ENCODE measurements around the gene GNAT3.
A peak's percentile ranks its signal among the peaks of the same experiment; 100 is the strongest.

GNAT3 gene

DNA sequence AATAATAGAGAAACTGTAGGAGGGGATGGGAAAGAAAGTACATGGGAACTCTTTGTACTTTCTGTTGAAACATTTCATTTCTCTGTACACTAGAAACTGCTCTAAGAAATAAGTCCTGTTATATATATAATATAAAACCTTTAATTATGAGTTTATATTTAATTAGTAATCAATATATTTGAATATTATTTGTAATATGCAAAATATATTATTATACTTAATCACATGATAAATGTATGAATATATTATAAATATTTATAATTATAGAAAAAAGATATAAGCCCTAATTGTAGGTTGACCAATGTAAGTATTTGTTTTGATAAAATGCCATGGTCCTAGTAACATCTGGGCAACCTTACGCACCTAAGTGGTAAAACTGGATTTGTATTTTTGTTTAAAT, 51.0 kb downstream of the GNAT3 start:
- no peak for DNase-seq

- no peak for DNase-seq
Measured at GRCh38 chr7:80459776-80460510, 51.9 kb downstream of the GNAT3 start.

DNA sequence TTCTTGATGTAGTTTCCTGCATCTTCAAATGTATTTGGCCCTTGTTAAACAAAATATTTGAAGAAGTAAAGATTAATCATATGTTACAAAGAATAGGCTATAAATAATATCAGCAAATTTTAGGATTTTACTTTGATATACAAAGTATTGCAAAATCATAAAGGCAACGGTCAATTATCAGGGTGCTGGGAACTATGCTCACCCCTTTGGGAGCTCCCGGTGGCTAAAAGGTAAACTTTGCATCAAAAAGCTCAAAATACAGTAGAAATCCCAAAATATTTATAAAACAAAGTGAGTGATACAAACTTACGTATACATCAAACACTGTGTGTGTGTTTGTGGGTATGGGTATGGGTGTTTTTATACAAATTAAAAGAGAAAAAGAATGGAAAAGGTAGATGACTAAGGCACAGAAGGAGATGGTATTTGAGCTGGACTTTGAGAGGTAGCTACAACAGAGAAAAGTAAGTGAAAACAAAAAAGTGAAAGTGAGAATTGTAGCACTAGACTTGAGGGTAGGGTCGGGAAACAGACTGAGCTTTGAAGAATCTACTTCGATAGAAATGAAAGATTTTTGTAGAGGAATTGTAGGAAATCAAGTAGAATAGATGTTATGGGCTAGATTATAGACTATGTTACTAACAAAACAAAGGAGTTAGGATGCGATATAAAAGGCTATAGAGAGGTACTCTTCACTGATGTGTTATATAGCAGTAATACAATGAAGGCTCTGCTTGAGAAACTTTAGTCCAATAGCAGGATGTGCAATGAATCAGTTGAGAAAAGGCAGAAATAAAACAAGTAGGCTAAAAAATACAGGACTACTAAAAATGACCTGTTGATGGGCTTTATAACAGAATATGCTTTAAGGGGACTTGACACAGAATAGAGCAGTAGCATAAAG, 52.8 kb downstream of the GNAT3 start:
- DNase-seq, result no peak

- DNase-seq, result peak; percentile 31
Measured at GRCh38 chr7:80453699-80454340, 58.0 kb downstream of the GNAT3 start.

DNA sequence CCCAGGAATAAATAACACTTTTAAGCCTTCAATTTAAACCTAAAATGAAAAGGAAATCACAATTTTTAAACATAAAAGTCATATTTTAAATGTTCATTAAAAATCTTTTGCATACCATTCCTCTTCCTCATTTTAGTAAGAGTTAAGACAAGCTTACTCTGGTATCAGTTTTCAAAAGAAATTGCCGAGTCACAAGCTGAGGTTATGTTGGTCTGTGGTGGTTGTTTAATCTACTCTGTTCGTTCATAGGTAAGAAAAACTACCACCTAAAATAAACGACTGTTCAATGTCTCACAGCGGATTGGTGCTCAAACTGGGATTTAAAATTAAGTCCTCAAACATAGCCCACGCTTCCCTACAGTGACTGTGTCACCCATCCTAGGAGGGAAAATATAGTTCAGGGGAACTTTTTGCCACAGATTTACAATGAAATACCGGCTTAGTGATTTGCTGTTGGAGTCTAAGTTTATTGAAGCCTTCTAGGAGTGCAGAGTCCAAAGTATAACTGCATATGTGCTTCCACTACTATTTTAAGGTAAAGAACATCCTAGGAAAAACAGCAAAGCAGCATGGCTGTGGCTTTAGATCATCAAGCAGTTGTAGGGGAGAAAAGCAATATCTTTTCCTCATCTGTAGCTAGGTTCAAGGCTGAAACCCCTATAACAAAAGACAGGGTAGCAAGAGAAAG, 61.1 kb downstream of the GNAT3 start:
- no peak for DNase-seq

DNA sequence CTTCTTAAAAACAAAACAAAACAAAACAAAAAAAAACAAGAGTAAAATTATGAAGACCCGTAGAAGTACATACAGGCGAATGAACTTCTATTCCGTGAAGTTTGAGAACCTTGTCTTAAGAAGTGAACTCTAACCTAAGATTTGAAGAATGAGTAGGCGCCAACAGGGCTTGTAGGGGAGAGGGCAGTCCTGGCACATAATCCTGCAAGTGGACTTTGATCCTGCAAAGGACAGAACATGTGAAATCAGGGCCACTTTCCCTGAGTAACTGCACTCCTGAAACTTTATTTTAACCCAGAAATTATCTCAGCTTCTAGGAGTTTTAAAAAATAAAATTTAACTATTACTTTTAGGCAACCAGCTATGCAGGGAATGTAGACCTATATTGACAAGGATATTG, 62.0 kb downstream of the GNAT3 start:
- DNase-seq, result no peak

DNA sequence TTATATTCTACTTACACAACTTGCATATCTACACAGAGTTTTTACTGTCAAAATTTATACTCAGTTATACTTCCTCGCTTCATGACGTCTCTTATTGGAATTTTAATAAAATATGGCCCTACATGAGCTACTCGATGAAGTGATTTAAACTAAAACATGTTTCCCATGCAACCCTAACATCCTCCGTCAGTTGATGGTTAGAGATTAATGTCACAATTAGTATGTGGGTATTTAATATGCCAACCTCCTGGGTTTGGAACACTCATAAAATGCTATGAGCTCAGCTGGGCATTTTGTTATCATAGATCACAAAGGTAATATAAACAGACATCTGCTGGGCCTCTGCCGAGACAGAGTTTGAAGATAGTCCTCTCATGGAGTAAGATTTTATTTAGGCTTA, 66.5 kb downstream of the GNAT3 start:
- no peak for DNase-seq

DNA sequence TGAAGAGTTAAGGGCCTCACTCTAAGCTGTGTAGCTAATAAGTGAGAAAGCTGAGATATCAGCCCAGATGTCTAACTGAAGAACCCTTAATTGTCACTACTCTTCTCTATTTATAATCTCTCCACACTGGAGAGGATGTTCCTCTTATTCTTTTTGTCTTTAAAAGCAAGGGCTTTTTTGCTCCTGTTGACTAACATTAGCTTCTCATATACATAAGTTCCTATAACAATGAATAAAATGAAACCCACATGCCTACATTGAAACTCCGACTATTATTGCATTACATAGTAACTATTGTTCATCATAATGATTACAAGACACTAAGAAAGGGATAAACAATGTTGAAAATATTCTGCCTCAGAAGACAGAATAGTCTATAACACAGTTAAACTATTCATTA, 67.1 kb downstream of the GNAT3 start:
- DNase-seq, result no peak

- no peak for DNase-seq
Measured at GRCh38 chr7:80443325-80443724, 68.5 kb downstream of the GNAT3 start.

DNA sequence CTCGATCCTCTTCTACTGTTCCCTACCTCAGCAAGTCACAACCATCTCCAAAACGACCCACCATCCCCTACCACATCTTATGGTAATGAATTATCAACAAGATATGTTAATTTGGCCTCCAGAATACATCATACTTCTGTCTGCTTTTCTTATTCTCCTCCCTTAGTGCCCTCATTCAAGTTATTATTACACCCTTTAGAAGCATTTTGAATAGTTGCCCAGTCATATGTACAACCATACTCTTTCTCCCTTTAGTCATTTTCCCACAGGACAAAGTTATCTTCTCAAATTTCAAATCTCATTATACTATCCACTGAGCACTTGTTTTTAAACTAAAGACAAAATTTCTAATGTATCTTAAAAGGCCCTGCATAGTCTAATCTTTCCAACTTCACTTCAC, 71.0 kb downstream of the GNAT3 start:
- no peak for DNase-seq

GRCh38 chr7:80439894-80440821, 71.7 kb downstream of the GNAT3 start:
- DNase-seq, result peak; percentile 20

DNA sequence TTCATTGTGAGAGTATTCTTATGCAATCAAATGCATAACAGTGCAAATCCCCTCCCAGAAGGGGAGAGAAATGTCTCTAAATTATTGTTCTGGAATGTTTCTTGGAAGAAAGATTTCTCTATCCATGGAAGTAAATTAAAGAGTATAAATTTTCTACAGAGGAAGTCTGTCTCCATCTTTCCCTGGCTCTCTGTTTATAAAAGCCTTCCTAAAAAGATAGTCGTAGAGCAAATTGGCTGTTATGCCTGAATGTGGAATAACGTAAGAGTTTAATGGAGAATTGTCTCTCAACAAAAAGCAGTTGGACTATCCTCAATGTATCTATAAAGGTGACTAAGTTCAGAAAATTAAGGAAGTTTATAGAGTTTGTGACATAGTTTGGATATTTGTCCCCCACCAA, 76.3 kb downstream of the GNAT3 start:
- DNase-seq, result no peak

DNA sequence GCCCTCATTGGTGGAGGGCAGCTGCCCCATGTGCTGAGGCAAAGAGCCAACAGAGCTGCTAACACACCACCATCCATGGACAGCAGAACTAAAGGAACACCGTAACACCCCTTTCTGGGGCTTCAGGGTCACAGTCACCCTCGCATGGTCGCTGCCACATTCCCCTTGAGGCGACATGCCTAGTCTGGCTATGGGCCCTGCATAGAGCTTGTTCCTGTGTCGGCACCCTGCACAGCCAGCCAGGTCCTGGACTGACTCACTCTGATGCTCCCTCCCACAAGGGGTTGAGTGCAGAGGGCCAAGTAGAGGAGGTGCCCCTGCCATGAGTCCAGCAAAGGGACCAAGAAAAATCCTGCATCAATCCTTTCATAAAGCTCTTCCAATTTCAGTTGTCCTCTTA, 77.8 kb downstream of the GNAT3 start:
- no peak for DNase-seq

DNA sequence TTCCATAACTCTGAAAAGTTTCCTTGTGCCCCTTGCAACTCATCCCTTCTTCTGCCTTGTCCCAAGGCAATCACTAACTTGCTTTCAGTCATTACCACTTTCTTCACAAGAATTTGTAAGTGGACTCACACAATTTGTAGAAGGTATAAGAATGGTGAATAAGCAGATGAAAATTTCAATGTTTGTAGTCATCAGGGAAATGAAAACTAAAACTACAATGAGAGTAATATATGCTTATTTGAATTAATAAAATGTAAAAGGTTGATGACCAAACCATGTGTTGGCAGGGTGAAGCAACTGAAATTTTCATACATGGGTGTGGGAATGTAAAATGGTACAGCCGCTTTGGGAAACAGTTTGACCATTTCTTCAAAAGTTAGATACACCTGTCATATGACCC, 79.7 kb downstream of the GNAT3 start:
- no peak for DNase-seq

DNA sequence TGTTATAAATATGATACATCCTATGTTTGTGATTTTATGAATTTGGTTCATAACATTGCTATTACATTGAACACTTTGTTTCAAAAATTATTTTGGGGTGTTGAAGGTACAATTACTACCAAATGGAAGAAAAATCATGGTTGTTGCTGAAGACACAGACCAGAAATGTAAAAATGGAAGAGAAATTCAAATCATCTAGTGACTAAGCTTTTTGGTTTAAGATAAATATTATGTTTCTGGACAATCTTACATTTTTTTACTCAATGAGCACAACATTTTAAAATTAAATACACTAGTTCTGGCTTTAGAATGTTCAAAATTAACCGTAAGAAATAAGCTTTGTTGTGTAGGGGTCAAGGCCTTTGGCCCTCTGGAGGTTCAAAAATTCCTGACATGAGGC, 82.7 kb downstream of the GNAT3 start:
- DNase-seq, result no peak

DNA sequence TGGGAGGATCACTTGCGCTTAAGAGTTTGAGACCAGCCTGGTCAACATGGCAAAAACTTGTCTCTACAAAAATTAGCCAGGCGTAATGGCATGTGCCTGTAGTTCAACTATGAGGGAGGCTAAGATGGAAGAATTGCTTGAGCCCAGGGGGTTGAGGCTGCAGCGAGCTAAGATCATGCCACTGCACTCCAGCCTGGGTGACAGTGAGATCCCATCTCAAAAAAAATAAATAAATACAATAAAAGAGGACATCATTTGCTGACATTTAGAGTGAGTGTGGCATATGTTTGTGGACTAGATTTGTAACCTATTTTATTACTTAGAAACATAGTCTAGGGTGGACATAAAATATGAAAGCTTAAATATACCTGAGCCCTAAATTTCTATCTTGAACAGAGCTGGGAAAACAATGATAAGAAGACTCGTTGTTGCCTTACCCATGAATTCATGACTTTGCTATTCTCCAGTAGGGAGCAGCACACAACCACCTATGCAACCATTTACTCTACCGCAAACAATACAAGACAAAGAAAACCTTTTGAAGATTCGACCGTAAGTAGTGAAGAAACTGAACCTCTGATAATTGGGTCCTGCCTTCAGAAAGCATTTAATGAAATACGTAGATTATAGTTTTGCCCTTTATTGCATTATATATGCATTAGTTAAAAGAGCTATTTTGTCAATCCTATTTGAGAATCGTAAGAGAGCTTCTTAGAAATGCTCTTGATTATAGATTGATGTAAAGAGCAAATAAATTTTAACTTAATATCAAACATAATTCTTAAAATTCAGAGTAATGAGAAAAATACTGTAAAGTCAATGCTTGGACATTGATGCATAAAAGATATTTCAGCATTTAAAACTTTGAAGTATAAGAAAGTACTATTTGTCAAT, 83.5 kb downstream of the GNAT3 start:
- peak; percentile 75 for DNase-seq

DNA sequence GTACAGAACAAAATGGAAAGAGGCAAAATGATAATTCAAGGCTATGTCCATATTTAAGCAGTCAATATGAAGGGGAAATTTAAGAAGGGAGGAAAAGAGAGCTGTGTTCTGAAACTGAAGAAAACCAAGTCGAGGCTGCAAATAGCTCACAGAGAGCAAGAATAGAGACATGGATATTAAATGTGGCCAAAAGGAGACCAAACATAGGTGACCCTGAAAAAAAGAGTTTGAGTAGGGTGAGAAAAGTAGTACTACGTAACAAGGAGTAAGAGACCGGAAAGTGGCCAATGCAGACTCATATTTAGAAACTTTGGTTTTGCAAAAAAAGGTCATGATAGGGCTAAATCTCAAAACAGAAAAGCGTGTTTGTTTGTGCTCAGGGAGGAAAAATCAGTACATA, 84.6 kb downstream of the GNAT3 start:
- no peak for DNase-seq

- DNase-seq, result no peak
Measured at GRCh38 chr7:80420876-80421275, 91.0 kb downstream of the GNAT3 start.

DNA sequence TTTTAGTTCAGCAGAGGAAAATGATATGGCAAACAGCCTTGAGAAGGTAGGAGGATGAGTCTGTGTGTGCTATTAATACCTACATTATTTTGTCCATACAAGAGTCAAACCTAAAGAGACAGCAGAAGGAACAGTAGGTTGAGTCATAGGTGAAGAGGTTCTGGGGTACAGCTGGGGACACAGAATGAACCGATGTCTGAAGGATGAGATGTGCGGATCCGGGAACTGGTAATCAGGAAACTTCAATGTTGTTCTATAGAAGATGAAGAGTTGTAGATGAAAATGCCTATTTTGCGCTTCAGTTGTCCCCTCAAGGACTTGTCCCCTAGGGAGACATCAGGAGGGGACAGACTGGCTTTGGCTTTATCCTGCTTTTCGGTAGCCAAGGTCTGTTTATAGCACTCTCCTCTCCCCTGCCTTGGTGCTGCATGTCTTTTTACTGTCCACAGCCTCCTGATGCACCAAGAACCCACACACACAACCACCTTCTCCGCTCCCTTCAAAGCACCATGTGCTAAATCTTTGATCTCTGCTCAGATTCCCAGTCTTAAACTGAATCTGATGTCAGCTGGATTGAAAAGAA, 94.6 kb downstream of the GNAT3 start:
- no peak for DNase-seq

DNA sequence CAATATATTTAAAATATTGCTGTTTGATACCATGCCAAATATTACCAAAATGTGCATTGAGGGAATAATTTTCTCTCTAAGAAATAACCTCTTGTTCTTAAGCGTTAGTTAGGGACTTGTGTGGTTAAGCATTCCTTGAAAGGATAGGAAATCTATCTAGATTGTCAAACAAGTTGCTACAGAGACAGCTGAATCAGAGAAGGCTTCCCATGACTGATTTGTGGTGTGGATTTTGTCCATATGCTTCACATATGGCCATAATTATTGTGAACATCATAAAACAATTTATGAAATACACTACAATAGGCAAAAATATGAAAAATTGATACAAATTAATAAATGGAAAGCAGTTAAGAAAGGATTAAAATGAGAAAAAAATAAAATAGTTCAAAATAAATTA, 96.3 kb downstream of the GNAT3 start:
- no peak for DNase-seq

- DNase-seq, result no peak
Measured at GRCh38 chr7:80415114-80415513, 96.8 kb downstream of the GNAT3 start.
